Measurements from ENCODE around the gene PHF23. TPM values are rescaled to one million over a fixed set of nuclear protein-coding genes. Genes with fewer than 3 reads are reported as not detected.

PHF23 gene
- total and polyA plus RNA-seq, 9 of the 15 experiments (the other 6 are each of a cell fraction or from before 2014, with no cell fraction given) = 7.4 to 87.5 (median 33.7) TPM

DNA sequence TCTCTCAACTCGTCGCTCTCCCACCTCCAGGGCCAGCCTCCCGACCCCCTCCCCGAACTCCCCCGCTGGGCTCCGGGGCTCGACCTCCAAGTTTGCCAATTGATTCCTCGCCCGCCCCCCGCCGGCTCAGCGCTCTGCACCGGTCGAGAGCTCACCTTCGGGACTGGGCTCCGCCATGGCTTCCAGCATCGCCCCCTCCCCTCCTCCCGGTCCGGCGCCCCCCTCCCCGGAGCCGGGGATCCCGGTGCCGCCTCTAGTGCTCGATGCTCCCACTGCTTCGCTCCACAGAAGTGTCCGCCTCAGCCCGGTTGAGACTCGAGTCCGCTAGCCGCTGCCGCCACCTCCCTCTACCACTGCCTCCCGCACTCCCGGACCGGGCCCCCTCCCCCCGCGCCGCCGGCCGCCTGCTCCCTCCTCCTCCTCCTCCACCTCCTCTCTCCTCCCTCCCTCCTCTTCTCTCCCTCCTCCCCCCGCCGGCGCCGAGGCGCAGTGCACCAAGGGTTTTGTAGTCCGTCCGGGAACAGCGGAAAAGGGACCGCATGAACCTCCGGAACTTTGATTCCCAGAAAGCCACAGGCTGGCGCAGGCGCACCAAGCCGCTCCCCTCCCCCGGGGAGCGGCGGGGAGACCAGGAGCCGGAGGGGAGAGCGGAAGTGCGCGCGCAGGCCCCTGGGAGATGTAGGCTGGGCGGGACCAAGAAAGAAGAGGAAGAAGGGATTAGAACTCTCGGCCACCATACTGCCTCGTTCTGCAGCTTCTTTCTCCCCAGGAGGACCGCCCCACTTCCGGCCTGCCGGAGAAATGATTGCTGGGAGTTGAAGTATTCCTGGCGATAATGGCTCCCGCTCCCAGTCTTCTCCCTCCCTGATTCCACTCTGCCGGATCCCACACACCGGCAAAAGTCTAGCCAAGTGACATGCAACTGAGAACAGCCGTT, at the start of gene PHF23 (continued):
- TF ChIP-seq, protein P1, sequence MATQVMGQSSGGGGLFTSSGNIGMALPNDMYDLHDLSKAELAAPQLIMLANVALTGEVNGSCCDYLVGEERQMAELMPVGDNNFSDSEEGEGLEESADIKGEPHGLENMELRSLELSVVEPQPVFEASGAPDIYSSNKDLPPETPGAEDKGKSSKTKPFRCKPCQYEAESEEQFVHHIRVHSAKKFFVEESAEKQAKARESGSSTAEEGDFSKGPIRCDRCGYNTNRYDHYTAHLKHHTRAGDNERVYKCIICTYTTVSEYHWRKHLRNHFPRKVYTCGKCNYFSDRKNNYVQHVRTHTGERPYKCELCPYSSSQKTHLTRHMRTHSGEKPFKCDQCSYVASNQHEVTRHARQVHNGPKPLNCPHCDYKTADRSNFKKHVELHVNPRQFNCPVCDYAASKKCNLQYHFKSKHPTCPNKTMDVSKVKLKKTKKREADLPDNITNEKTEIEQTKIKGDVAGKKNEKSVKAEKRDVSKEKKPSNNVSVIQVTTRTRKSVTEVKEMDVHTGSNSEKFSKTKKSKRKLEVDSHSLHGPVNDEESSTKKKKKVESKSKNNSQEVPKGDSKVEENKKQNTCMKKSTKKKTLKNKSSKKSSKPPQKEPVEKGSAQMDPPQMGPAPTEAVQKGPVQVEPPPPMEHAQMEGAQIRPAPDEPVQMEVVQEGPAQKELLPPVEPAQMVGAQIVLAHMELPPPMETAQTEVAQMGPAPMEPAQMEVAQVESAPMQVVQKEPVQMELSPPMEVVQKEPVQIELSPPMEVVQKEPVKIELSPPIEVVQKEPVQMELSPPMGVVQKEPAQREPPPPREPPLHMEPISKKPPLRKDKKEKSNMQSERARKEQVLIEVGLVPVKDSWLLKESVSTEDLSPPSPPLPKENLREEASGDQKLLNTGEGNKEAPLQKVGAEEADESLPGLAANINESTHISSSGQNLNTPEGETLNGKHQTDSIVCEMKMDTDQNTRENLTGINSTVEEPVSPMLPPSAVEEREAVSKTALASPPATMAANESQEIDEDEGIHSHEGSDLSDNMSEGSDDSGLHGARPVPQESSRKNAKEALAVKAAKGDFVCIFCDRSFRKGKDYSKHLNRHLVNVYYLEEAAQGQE (IDR thresholded peaks at IDR 0.05; ENCODE audit: borderline replicate concordance) = peak; percentile 44; the same call in 1 of the 2 replicates
- TF ChIP-seq, protein P1 (CRISPR knock-in tag; IDR thresholded peaks at IDR 0.05; ENCODE audit: low read depth) = no peak
- no peak for TF ChIP-seq PHB2 (IDR thresholded peaks at IDR 0.05; ENCODE audit: low read depth)
- TF ChIP-seq TGIF2 (CRISPR knock-in tag; IDR thresholded peaks at IDR 0.05) = no peak
- 0 out of 2 replicates have a peak, but pooled peaks have one; percentile 22 for TF ChIP-seq HLTF (IDR thresholded peaks at IDR 0.05)
- TF ChIP-seq ZEB2 (IDR thresholded peaks at IDR 0.05) = no peak
- no peak for TF ChIP-seq FOXJ3 (CRISPR knock-in tag; IDR thresholded peaks at IDR 0.05)
- TF ChIP-seq ZNF347 (CRISPR knock-in tag; IDR thresholded peaks at IDR 0.05; ENCODE audit: low read depth) = no peak
- TF ChIP-seq ZC3H8 (IDR thresholded peaks at IDR 0.05) = no peak
- no peak for TF ChIP-seq PRPF4 (IDR thresholded peaks at IDR 0.05; ENCODE audit: insufficient read depth, low read depth, low read length, poor library complexity, severe bottlenecking)
- TF ChIP-seq EP300 (IDR thresholded peaks at IDR 0.05; ENCODE audit: low read length) = no peak
- TF ChIP-seq, protein P2, sequence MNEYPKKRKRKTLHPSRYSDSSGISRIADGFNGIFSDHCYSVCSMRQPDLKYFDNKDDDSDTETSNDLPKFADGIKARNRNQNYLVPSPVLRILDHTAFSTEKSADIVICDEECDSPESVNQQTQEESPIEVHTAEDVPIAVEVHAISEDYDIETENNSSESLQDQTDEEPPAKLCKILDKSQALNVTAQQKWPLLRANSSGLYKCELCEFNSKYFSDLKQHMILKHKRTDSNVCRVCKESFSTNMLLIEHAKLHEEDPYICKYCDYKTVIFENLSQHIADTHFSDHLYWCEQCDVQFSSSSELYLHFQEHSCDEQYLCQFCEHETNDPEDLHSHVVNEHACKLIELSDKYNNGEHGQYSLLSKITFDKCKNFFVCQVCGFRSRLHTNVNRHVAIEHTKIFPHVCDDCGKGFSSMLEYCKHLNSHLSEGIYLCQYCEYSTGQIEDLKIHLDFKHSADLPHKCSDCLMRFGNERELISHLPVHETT (CRISPR knock-in tag; conservative IDR thresholded peaks at IDR 0.05 in 1 of 2, IDR thresholded peaks at IDR 0.05 in 1 of 2) = peak in 1 of 2 experiments; percentile 81; a peak in 2 of 4 replicates
- TF ChIP-seq NFXL1 (CRISPR knock-in tag; IDR thresholded peaks at IDR 0.05) = no peak
- TF ChIP-seq MAZ (CRISPR knock-in tag; conservative IDR thresholded peaks at IDR 0.05 in 1 of 2, IDR thresholded peaks at IDR 0.05 in 1 of 2) = peak; percentile 93 to 100
- peak; percentile 10; the same call in 1 of the 2 replicates for TF ChIP-seq NR2C1 (IDR thresholded peaks at IDR 0.05)
- TF ChIP-seq NR2C1 (tag; IDR thresholded peaks at IDR 0.05) = peak; percentile 67
- TF ChIP-seq, protein P3, sequence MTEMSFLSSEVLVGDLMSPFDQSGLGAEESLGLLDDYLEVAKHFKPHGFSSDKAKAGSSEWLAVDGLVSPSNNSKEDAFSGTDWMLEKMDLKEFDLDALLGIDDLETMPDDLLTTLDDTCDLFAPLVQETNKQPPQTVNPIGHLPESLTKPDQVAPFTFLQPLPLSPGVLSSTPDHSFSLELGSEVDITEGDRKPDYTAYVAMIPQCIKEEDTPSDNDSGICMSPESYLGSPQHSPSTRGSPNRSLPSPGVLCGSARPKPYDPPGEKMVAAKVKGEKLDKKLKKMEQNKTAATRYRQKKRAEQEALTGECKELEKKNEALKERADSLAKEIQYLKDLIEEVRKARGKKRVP (CRISPR knock-in tag; IDR thresholded peaks at IDR 0.05) = no peak
- TF ChIP-seq SMARCC2 (IDR thresholded peaks at IDR 0.05; ENCODE audit: low read depth) = no peak

All from K562 (cell line).